ENCODE data around the gene LEUTX. TPM values are rescaled to one million over a fixed set of nuclear protein-coding genes. Genes with fewer than 3 reads are reported as not detected.

The LEUTX gene
- total and polyA plus RNA-seq, 2 experiments from 2014 or later: not detected

DNA sequence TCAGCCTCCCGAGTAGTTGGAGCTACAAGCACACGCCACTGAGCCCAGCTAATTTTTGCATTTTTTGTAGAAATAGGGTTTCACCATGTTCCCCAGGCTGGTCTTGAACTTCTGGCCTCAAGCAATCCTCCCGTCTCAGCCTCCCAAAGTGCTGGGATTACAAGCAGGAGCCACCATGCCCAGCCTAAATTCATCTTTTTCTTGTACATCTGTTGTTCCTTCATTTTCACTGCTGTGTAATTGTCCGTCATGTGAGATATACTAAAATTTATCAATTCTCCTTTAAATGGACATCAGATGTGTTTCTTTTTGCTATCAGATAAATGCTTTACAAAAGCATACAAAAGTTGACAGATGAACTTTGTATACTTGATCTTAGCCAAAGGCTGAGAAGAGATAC lies 32.4 kb downstream of the LEUTX start:
- Histone ChIP-seq H4K20me1 (replicated peaks; ENCODE audit: insufficient read depth) (no peaks in the 10 kb centered on the region), H3K36me3 (ENCODE audit: insufficient read depth) (no peaks in the 10 kb centered on the region), H3K27ac (ENCODE audit: low read depth) (no peak overlapping the region), H3K79me2 (replicated peaks; ENCODE audit: insufficient read depth) (no peaks in the 10 kb centered on the region), H3K9me2 (ENCODE audit: insufficient read depth) (no peaks in the 10 kb centered on the region), H3K27me3 (ENCODE audit: insufficient read depth) (no peaks in the 10 kb centered on the region), H3F3A (replicated peaks; ENCODE audit: low read depth) (no peaks in the 10 kb centered on the region), H3K4me1 (ENCODE audit: insufficient read depth) (no peaks in the 10 kb centered on the region), H3K4me3 (no peak overlapping the region), H2AFZ (no peak overlapping the region), H3K4me2 (no peak overlapping the region)
- Mint-ChIP-seq H3K4me3 (no peak overlapping the region), H3K4me1 (no peaks in the 10 kb centered on the region), H3K36me3 (ENCODE audit: low read depth) (no peaks in the 10 kb centered on the region; the same call in 1 of the 3 replicates), H3K9me3 (peaks cover 3% of the 10 kb centered on the region; the same call in 1 of the 3 replicates), H3K27ac (no peak overlapping the region), H3K27me3 (ENCODE audit: insufficient read depth, low read depth, poor library complexity) (peaks cover 9% of the 10 kb centered on the region)
- DNase-seq (ENCODE audit: low spot score) (no peak), ATAC-seq (no peak)
- TF ChIP-seq ZNF114 (CRISPR knock-in tag; IDR thresholded peaks at IDR 0.05) (no peak), CTCF (conservative IDR thresholded peaks at IDR 0.05; ENCODE audit: low read depth in 2 of 2) (no peak), EZH2phosphoT487 (IDR thresholded peaks at IDR 0.05; ENCODE audit: unreplicated experiment) (no peak), EZH2 (IDR thresholded peaks at IDR 0.05; ENCODE audit: low read depth, unreplicated experiment) (no peak), ZNF331 (CRISPR knock-in tag; IDR thresholded peaks at IDR 0.05; ENCODE audit: low read depth) (no peak), STAT1 (IDR thresholded peaks at IDR 0.05; ENCODE audit: unreplicated experiment) (no peak), JUNB (IDR thresholded peaks at IDR 0.05; ENCODE audit: unreplicated experiment) (no peak), CREB1 (CRISPR knock-in tag; IDR thresholded peaks at IDR 0.05; ENCODE audit: low read depth) (no peak), POLR2AphosphoS5 (IDR thresholded peaks at IDR 0.05; ENCODE audit: low read depth) (no peak), NANOG (IDR thresholded peaks at IDR 0.05; ENCODE audit: borderline replicate concordance) (no peak)
- TF ChIP-seq, protein P1, sequence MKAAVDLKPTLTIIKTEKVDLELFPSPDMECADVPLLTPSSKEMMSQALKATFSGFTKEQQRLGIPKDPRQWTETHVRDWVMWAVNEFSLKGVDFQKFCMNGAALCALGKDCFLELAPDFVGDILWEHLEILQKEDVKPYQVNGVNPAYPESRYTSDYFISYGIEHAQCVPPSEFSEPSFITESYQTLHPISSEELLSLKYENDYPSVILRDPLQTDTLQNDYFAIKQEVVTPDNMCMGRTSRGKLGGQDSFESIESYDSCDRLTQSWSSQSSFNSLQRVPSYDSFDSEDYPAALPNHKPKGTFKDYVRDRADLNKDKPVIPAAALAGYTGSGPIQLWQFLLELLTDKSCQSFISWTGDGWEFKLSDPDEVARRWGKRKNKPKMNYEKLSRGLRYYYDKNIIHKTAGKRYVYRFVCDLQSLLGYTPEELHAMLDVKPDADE (IDR thresholded peaks at IDR 0.05): no peak
- TF ChIP-seq, protein P2, sequence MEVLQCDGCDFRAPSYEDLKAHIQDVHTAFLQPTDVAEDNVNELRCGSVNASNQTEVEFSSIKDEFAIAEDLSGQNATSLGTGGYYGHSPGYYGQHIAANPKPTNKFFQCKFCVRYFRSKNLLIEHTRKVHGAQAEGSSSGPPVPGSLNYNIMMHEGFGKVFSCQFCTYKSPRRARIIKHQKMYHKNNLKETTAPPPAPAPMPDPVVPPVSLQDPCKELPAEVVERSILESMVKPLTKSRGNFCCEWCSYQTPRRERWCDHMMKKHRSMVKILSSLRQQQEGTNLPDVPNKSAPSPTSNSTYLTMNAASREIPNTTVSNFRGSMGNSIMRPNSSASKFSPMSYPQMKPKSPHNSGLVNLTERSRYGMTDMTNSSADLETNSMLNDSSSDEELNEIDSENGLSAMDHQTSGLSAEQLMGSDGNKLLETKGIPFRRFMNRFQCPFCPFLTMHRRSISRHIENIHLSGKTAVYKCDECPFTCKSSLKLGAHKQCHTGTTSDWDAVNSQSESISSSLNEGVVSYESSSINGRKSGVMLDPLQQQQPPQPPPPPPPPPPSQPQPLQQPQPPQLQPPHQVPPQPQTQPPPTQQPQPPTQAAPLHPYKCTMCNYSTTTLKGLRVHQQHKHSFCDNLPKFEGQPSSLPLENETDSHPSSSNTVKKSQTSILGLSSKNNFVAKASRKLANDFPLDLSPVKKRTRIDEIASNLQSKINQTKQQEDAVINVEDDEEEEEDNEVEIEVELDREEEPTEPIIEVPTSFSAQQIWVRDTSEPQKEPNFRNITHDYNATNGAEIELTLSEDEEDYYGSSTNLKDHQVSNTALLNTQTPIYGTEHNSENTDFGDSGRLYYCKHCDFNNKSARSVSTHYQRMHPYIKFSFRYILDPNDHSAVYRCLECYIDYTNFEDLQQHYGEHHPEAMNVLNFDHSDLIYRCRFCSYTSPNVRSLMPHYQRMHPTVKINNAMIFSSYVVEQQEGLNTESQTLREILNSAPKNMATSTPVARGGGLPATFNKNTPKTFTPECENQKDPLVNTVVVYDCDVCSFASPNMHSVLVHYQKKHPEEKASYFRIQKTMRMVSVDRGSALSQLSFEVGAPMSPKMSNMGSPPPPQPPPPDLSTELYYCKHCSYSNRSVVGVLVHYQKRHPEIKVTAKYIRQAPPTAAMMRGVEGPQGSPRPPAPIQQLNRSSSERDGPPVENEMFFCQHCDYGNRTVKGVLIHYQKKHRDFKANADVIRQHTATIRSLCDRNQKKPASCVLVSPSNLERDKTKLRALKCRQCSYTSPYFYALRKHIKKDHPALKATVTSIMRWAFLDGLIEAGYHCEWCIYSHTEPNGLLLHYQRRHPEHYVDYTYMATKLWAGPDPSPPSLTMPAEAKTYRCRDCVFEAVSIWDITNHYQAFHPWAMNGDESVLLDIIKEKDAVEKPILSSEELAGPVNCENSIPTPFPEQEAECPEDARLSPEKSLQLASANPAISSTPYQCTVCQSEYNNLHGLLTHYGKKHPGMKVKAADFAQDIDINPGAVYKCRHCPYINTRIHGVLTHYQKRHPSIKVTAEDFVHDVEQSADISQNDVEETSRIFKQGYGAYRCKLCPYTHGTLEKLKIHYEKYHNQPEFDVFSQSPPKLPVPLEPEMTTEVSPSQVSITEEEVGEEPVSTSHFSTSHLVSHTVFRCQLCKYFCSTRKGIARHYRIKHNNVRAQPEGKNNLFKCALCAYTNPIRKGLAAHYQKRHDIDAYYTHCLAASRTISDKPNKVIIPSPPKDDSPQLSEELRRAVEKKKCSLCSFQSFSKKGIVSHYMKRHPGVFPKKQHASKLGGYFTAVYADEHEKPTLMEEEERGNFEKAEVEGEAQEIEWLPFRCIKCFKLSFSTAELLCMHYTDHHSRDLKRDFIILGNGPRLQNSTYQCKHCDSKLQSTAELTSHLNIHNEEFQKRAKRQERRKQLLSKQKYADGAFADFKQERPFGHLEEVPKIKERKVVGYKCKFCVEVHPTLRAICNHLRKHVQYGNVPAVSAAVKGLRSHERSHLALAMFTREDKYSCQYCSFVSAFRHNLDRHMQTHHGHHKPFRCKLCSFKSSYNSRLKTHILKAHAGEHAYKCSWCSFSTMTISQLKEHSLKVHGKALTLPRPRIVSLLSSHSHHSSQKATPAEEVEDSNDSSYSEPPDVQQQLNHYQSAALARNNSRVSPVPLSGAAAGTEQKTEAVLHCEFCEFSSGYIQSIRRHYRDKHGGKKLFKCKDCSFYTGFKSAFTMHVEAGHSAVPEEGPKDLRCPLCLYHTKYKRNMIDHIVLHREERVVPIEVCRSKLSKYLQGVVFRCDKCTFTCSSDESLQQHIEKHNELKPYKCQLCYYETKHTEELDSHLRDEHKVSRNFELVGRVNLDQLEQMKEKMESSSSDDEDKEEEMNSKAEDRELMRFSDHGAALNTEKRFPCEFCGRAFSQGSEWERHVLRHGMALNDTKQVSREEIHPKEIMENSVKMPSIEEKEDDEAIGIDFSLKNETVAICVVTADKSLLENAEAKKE (CRISPR knock-in tag; IDR thresholded peaks at IDR 0.05): no peak
- TF ChIP-seq, protein P3, sequence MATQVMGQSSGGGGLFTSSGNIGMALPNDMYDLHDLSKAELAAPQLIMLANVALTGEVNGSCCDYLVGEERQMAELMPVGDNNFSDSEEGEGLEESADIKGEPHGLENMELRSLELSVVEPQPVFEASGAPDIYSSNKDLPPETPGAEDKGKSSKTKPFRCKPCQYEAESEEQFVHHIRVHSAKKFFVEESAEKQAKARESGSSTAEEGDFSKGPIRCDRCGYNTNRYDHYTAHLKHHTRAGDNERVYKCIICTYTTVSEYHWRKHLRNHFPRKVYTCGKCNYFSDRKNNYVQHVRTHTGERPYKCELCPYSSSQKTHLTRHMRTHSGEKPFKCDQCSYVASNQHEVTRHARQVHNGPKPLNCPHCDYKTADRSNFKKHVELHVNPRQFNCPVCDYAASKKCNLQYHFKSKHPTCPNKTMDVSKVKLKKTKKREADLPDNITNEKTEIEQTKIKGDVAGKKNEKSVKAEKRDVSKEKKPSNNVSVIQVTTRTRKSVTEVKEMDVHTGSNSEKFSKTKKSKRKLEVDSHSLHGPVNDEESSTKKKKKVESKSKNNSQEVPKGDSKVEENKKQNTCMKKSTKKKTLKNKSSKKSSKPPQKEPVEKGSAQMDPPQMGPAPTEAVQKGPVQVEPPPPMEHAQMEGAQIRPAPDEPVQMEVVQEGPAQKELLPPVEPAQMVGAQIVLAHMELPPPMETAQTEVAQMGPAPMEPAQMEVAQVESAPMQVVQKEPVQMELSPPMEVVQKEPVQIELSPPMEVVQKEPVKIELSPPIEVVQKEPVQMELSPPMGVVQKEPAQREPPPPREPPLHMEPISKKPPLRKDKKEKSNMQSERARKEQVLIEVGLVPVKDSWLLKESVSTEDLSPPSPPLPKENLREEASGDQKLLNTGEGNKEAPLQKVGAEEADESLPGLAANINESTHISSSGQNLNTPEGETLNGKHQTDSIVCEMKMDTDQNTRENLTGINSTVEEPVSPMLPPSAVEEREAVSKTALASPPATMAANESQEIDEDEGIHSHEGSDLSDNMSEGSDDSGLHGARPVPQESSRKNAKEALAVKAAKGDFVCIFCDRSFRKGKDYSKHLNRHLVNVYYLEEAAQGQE (IDR thresholded peaks at IDR 0.05; ENCODE audit: unreplicated experiment): no peak
